ENCODE results near the gene FAF1.
"Not testable (repeated sequence)": the region's sequence is repeated elsewhere in the genome, so short reads cannot be mapped to it uniquely, and the experiment has no call there.

FAF1 gene

DNA sequence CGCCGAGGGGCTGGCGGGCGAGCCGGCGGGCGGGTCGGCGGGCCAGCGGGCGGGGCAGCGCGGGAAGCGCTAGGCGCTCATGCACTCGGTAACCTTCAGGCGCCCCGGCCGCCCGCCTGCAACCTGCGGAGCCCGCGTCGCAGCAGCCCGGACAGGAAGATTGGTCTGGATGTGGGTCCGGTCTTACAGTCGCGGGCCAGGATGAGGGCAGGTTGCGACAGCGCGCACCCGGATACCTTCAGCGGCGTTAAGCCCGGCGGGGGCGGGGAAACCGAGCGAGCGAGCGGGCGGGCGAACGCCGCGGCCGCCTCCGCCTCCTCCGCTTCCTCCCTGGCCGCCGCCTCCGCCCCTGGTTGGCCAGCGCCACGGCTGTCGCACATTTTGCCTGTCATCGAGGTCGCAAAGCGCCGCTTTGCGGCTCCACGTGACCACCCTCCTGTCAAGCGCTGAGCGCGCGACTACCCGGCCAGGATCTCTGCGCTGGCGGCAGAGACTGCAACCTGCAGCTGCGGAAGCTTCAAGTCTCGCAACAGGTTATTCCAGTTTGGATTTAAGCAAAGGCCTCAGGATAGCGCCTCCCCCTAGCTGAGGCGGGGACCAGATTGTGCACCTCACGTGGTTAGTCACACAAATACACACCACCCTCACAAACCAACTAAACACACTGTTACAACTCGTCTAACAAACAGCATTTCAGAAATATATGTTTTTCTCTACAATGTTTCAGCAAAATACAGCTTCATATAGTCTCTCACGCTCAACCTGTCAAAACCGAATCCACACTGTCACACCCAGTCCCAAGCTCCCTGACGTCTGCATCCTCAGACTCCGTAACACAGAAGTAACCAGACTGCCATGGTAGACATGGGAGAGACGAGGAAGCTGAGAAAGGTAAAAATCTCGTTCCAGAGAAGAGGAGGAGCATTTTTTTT is at the start of gene FAF1:
TSS of gene FAF1 (minus strand) at position 355 of the 932 bp plus-strand sequence. CDS start 456 bp downstream, outside the sequence.
- peak; percentile 98 for DNase-seq

DNA sequence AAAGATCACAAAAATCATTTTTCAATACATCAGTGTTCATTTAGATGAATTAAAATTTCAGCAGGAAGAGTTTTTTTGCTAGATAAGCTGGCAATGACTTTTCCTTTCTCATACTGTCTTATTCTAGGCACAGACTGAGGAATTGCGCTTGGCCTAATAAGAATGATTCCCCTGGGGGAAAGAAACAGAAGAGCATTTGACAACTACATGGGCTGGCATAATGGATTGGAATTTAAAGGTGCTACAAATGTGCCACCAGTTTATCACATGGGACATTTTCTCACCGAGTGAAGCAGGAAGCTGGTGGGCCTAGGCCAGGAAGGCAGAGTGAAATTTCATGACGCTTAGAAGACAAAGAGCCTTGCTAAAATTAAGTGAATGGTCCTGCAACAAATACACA is 49.3 kb upstream of the FAF1 start:
- DNase-seq, result no peak

DNA sequence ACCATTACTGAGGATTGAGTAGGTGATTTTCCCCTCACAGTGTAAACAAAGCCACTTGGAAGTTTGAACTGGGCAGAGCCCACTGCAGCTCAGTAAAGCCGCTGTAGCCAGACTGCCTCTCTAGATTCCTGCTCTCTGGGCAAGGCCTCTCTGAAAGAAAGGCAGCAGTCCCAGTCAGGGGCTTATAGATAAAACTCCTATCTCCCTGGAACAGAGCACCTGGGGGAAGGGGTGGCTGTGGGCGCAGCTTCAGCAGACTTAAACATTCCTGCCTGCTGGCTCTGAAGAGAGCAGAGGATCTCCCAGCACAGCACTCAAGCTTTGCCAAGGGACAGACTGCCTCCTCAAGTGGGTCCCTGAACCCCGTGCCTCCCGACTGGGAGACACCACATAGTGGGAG is 45.5 kb upstream of the FAF1 start:
- not testable (repeated sequence) for DNase-seq

DNA sequence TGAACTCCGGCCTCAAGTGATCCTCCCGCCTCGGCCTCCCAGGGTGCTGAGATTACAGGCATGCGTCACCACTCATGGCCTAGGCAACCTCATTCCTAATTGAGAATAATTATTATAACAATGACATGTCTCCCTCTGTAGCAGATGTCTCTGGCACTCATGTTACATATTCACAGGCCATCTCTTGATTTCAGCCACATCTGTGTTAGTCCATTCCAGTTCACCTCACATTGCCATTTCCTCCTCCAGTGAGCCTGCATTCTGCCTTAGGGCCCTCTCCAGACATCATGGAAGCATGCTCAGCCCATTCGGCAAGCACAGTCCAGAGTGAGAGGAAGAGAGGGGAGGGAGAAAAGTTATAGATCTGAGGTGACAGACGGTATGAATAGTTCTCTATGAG is 42.4 kb upstream of the FAF1 start:
- no peak for DNase-seq

DNA sequence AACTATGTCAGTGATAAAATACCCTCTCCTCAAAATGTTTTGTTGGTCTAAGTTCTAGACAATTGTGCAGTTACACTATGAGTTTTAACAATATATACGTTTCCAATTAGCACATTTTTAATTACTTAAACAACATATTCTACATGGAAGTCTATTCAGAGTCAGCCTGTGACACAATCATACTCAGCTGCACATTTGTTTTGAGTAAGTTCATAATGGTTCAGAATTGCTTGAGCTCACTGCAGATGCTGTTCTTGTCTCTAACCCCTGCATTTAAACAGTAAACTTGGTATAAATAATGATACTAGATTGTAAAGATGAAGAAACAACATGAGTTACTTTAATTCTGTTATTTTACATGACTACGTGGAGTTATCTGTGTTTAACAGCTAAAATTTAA is 40.6 kb upstream of the FAF1 start:
- DNase-seq, result no peak

DNA sequence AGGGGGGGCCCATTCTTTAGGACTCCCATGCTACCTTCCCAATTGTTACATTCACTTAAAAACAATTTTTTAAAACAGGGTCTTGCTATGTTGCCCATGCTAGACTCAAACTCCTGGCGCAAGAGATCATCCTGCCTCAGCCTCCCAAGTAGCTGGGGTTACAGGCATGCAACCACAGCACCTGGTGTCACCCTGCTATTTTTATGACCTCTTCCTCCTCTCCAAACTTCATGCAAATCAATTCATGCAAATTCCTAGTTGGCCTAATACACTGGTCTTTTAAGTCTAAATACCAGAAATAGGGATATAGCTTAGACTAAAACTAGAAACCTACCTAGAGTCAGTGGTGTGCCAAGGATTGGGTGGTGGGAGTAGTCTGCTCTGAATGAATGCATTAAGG is 40.1 kb upstream of the FAF1 start:
- no peak for DNase-seq

DNA sequence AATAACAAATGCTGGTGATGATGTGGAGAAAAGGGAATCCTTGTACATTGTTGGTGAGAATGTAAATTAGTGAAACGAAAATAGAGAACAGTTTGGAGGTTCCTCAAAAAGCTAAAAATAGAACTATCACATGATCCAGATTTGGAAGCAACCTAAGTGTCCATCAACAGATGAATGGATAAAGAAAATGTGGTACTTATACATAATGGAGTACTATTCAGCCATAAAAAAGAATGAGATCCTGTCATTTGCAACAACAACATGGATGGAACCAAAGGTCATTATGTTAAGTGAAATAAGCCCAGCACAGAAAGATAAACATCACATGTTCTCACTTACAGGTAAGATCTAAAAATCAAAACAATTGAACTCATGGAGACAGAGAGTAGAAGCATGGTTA is 39.3 kb upstream of the FAF1 start:
- DNase-seq, result not testable (repeated sequence)

DNA sequence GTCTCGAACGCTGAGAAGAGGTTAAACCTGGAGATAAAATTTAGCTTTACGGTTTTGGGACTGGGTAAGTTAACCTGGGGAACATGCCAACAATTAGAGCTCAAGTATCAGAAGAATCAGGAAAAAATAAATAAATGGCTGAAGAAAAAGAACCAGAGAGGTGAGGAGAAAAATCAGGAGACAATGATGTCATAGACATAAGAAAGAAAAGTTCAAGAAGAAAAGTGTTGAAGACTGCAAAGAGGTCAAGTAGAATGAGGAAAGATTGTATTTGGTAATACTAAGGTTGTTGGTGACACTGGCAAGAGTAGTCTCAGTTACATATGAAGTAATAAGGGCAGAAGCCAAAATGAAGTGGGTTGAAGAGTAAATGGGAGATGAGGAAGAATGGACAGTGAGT is 36.0 kb upstream of the FAF1 start:
- no peak for DNase-seq

DNA sequence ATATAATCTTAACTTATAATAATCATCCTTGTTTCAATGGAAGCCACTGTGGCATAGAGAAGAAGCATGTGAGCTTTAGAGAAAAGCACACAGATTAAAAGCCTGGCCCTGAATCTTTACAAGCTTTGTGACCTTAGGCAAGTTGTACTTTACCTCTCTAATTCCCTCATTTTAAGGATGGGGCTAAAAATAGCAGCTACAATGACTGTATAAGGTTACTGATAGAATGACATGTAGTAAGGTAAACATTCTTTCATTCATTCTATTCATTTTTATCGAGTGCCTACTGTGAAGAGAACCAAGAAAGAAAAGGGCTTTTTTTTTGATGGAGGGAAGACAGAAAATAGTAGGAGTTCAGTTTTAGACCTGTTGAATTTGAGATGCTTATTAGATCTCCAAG is 35.6 kb upstream of the FAF1 start:
- no peak for DNase-seq

DNA sequence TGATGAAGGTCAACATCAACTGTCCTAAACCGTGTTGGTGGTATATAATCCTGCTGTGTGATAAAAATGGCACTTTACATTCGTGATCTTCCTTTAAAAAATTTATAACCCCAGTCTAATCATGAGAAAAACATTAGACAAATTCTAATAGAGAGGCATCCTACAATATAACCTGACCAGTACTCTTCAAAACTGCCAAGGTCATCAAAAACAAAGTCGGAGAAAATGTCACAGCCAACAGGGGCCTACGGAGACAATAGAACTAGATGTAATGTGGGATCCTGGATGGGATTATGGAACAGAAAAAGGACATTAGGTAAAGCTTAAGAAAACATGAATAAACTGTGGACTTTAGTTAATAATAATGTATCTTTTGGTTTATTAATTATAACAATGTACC is 34.9 kb upstream of the FAF1 start:
- DNase-seq, result no peak

DNA sequence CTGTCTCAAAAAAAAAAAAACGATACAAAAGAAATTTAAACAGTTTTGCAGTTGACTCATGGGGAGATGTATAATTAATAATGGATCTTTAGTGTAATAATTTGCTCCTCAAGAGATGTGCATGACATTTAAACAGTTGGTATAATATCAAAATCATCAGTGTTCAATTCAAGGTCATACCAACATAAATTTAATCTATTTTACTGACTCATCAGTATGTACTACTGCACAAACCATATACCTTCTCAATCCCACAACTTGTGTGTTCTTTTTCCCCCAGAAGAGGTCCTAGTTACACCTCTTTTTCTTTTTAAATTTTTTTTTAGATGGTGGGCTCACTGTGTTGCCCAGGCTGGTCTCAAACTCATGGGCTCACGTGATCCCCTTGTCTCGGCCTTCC is 33.6 kb upstream of the FAF1 start:
- DNase-seq, result no peak

DNA sequence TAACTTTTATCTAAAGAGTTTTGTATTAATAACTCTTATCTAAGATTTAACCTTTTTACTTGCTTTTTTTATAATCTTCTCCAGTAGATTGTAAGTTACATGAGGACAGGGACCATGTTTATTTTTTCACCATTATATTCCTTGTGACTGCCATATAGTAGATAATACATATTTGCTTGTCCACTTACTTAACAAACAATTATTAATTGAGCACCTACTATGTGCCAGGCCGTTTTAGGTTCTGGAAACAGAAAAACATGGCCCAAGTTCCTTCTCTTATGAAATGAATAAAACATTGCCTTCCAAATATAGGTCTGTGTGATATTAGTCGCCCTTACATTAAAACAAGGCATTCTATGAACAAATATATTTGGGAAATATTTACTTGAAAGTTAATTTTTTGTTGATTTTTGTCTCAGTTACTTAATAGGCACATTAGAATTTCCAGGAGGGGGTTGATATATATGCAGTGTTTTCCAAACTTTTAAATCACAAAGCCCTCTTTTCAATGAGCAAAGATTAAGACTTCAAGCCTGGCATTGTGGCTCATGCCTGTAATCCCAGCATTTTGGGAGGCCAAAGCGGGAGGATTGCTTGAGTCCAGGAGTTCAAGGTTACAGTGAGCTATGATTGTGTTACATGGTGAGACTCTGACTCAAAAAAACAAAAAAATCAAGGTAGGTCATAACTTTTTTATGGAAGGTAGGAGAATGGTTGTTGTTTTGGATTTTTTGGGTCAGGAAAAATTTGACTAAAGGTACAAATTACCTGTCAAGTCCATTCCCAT is 32.7 kb upstream of the FAF1 start:
- no peak for DNase-seq

DNA sequence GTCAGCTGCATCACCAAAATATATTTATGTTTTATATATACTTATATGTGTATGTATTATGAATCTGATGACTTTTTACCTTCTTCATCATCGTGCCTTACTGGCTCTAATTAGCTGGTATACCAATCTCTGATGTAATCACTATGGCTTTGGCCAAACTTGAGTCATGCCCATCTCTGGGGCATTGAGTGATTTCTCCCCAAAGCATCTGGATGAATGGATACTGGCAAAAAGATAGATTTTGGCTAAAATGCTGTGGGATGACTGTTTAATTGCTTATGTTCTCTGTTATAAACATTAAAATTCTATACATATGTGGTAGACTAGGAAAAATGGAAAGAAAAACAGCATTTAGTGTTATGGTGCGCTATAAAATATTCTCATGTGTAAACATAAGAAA is 29.6 kb upstream of the FAF1 start:
- DNase-seq, result no peak

DNA sequence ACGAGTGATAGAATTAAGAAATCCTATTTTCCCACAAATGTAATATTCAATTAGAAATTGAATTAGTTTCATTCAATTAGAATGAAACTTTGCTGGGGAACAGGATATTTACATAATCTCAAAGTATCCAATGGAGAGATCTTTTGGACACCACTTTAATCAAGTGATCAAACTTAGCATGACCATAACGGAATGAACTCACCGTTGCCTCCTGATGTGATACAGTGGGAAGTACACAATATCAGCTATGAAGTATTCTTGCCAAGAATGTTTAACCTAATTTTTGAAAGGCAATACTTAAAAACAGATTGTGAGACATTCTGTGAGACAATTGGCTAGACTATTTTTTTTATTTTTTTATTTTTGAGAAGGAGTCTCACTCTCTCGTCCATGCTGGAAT is 26.6 kb upstream of the FAF1 start:
- no peak for DNase-seq

DNA sequence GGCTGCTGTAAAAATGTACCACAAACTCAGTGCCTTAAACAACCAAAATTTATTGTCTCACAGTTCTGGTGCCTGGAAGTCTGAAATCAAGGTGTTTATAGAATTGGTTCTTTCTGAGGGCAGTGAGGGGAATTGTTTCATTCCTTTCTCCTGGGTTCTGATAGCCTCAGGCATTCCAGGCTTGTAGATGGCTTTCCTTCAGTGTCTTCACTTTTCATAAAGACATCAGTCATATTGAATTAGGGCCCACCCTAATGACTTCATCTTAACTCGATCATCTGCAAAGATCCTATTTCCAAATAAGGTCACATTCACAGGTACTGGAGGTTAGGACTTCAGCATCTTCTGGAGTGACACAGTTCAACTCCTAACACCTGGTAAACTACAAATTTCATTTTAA is 25.0 kb upstream of the FAF1 start:
- DNase-seq, result no peak

DNA sequence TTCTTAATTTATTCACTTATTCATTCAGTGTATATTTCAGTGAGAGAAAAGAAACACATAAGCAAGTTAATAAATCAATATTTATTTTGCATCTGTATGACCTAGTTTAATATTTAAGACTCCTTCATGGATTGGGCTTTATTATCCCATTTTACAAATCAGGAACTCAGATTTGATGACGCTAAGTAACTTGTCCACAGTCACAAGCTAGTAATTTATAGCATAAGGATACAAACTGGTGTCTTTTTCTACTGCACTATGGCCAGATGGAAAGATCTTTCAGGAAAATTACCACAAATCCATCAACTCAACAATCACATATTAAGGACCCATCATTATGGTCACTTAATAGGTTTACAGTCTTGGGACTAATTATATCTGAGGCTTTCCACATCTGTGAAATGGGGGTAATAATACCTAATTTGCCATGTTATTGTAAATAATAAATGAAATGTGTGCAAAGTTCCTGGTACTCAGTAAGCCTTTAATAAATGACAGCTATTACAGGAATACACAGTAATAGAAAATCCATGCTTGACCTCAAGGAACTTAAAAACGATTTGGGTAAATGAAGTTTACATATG is 23.2 kb upstream of the FAF1 start:
- DNase-seq, result no peak

DNA sequence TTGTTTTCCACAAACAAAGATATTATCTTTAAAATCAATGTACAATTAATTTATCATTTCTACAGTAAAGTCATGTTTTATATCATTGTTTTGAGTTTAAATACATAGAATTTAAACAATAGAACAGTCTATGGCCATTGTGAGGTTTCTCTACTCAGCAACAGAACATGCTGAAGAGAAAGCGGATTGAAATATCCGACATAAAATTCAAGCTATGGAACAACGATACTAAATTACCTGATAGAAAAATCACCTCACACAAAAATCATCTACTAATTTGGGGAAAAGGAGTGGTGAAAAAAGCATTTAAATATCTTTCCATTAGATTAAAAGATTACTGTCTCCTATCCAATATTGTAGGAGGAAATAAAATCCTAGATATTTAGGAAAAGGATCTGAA is 22.5 kb upstream of the FAF1 start:
- no peak for DNase-seq

DNA sequence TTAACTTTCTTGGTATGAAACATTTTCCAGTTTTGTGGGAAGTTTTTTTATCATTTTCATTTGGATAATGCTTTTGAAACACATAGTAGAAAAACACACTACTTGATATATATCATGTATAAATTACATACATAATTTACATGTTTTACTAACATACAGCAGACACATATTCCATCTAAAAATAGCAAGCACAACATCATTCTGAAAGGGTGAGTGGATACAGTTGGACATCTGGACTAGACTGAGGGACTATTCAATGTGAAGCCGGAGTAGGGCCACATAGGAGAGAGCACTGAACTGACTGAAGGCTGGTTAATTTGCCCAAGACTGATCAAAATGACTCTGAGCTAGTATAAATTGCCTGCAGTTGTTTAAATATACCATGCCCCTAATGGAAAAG is 21.7 kb upstream of the FAF1 start:
- DNase-seq, result peak; percentile 45

DNA sequence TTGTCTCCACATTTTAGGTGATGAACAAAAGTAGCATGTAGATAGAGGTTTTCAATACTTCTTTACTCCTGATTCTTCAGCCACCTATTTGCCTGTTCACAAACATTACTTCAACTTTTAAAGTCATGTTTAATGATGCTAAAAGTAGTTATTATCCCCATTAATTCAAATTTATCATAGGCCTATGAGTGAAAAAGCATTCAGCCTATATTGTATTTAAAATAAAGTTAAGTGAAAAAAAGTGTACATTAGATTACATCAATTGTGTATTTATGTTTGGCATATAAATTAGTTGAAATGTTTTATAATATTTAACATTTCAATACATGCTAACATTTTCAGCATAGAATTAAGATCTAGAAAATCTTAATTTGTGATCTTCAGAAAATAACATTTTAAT is 20.4 kb upstream of the FAF1 start:
- DNase-seq, result no peak

DNA sequence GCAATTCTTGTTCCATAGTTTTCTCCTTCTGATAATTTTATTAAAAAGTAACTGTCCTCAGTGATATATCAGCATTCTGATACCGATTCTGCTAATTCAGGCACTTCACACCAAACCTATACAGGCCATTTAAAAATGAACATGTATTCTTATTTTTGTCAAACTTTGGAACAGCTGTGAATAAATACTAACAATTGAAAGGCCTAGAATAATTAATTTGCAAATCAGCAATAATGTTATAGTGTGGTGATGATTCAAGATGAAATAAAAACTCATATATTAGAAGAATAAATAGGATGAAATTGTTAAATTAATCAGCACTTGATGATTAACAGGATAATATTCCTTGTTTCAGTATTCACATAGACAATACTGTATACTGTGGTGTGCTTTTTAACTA is 19.9 kb upstream of the FAF1 start:
- DNase-seq, result no peak

DNA sequence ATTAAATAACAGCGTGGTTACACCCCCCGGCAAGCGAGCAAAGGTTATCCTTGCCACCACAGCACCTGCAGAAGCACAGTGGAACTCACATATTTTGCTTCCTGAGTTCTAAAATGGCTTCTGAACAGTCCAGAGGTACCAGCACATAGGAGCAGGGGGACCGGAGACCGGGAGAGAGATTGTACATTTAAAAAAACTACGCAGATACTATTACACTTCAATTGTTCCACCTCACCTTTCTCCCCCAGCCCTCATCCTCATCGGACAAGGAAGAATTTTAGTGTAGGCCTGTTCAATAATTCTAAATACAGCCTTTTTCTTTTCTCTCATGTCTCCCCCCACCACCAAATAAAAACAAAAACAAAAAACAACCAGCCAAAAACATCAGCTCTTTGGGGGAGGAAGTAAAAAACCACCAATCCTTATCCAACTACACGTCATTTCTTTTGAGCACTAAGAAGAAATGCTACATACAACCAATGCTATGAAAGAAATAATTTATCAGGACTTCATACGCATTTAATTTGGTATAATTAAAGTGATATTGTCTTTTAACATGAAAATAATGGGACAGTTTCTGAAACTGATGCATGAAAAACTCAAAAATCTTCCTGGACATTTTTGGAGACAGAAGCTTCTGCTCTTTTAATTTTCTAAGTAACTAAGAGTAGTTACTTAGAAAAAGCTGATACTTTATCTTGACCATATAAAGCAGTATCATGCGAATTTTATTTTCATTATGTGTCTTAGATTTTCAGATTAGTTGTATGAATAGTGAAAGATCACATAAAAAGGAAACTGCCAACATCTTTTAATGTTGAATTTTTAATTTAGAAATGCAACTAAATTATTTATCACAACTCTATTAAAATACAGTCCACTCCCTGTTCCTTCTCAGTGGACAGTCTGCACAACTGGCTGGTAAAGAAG is 19.1 kb upstream of the FAF1 start:
- DNase-seq, result peak; percentile 65

DNA sequence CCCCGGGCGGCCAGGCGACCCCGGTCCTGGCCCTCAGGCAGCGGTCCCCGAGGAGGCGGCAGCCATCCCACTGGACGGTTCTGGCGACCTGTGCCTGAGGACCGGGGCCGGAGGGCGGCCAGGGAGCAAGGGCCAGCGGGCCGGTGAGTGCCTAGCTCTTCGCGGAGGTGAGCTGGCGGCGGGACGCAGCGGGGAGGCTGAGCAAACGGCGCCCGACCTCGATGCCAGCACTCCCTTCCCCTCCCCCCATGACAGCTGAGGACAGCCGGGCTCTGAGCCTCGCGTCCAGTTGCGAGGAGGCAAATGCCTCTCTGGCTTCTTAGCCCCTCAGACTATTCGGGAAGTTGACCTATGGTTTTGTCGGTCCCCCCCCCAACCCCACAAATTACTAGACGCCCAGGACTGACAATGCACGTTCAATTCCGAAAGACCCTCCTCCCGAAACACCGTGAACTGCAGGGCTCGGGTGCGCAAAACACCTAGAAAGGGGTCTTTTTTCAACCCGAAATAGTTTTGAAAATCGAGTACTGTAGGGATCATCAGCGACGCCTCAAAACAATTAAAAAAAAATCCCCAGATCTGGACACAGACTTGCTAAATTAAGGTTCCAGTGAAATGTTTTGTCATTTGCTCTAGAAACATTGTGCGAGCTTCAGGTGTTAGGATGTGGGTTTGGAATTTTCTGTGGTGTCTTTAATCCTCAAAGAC is 18.2 kb upstream of the FAF1 start:
- peak; percentile 82 for DNase-seq

Data from NCI-H1105 (cell line).